HG03575 (cell line): ENCODE data around the gene COX7A2L.

Experiments
- ATAC-seq: cut with Tn5 transposase; IDR thresholded peaks from one replicate; pipeline ENCODE4 v1.9.1; 2021; ENCODE audit not compliant: unreplicated experiment, insufficient number of reproducible peaks, low FRiP score; ENCODE audit errors: extremely low read depth

Gene COX7A2L

GRCh38 chr2:42328148-42328833 is 32.7 kb downstream of the COX7A2L start:
- ATAC-seq: no peak

GRCh38 chr2:42327125-42327524 is 33.9 kb downstream of the COX7A2L start:
- no peak for ATAC-seq

GRCh38 chr2:42325609-42326008 is 35.4 kb downstream of the COX7A2L start:
- no peak for ATAC-seq

- ATAC-seq: no peak
These were observed 36.1 kb downstream of the COX7A2L start for GRCh38 chr2:42324949-42325348.

- no peak for ATAC-seq
These were observed 36.8 kb downstream of the COX7A2L start for GRCh38 chr2:42324244-42324643.

GRCh38 chr2:42321452-42322064 is 39.5 kb downstream of the COX7A2L start:
- no peak for ATAC-seq

- no peak for ATAC-seq
These were observed 41.8 kb downstream of the COX7A2L start for GRCh38 chr2:42319265-42319664.

- no peak for ATAC-seq
These were observed 43.1 kb downstream of the COX7A2L start for GRCh38 chr2:42317945-42318344.

GRCh38 chr2:42317486-42317885 is 43.5 kb downstream of the COX7A2L start:
- no peak for ATAC-seq

GRCh38 chr2:42316910-42317309 is 44.1 kb downstream of the COX7A2L start:
- no peak for ATAC-seq

GRCh38 chr2:42315844-42316470 is 45.1 kb downstream of the COX7A2L start:
- no peak for ATAC-seq

GRCh38 chr2:42314892-42315468 is 46.0 kb downstream of the COX7A2L start:
- no peak for ATAC-seq

- no peak for ATAC-seq
These were observed 48.9 kb downstream of the COX7A2L start for GRCh38 chr2:42312106-42312505.

GRCh38 chr2:42310007-42310515 is 51.0 kb downstream of the COX7A2L start:
- ATAC-seq: no peak

GRCh38 chr2:42309366-42309765 is 51.7 kb downstream of the COX7A2L start:
- no peak for ATAC-seq

GRCh38 chr2:42307180-42307579 is 53.8 kb downstream of the COX7A2L start:
- ATAC-seq: no peak

- no peak for ATAC-seq
These were observed 56.8 kb downstream of the COX7A2L start for GRCh38 chr2:42304059-42304713.

GRCh38 chr2:42303252-42303651 is 57.8 kb downstream of the COX7A2L start:
- no peak for ATAC-seq

- no peak for ATAC-seq
These were observed 60.5 kb downstream of the COX7A2L start for GRCh38 chr2:42300527-42300926.
